Astrocyte (in vitro differentiated cells and primary cell): ENCODE results near the gene ZNF200.

ENCODE experiments used
- CTCF ChIP-seq: IDR thresholded peaks from 2 replicates; pipeline ENCODE4 v1.5.1; 2011; ENCODE audit warnings: low read depth, mild to moderate bottlenecking, inconsistent platforms, low read length, moderate library complexity; ENCODE audit not compliant: insufficient read depth
- EZH2 ChIP-seq: IDR thresholded peaks from 2 replicates; pipeline ENCODE4 v1.6.1; 2012; ENCODE audit warnings: mild to moderate bottlenecking, low read length, inconsistent platforms; ENCODE audit not compliant: insufficient read depth

DNA sequence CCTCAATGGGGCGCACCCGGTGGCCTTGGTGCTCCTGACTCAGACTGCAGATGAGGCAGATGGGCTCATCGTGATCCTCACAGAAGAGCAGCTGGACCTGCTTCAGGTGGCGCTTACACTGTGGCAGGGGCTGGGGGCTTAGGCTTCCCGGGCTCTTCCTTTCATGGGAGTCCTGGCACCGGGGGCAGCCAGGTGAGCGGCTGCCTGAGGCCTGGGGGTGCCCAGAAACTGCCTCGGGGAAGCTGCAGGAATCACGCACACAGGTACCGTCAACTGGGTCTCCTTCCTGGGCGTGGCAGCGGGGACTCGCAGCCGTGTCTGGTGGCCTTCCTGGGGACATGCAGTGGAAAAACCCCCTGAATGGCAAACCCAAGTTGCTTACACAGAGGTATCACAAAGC, 14.5 kb upstream of the ZNF200 start:
- TF ChIP-seq CTCF (no peak), EZH2 (no peak)
